HFFc6 (cell line): Measurements from ENCODE around the gene RAD51. TPM values are rescaled to one million over a fixed set of nuclear protein-coding genes. Genes with fewer than 3 reads are reported as not detected.
"Not testable (repeated sequence)": the region's sequence is repeated elsewhere in the genome, so short reads cannot be mapped to it uniquely, and the experiment has no call there.

Experiments
- DNase-seq: peaks from one replicate; pipeline ENCODE4 v3.0.0-alpha.2; 2018
- H3K27ac Mint-ChIP-seq: 2 replicates; pipeline ENCODE4 v1.8.0; 2020; ENCODE audit warnings: mild to moderate bottlenecking, mixed read lengths
- H3K27me3 Mint-ChIP-seq: 2 replicates; pipeline ENCODE4 v1.8.0; 2021; ENCODE audit warnings: mild to moderate bottlenecking, moderate library complexity, mixed read lengths; ENCODE audit not compliant: insufficient read depth
- H3K36me3 Mint-ChIP-seq: 2 replicates; pipeline ENCODE4 v1.8.0; 2021; ENCODE audit warnings: low read depth, mixed read lengths
- H3K4me1 Mint-ChIP-seq: 2 replicates; pipeline ENCODE4 v1.8.0; 2020; ENCODE audit warnings: low read depth, mixed read lengths
- H3K4me3 Mint-ChIP-seq: 2 replicates; pipeline ENCODE4 v1.8.0; 2020; ENCODE audit warnings: mild to moderate bottlenecking, moderate library complexity, mixed read lengths
- H3K9me3 Mint-ChIP-seq: 2 replicates; pipeline ENCODE4 v1.8.0; 2020; ENCODE audit warnings: mild to moderate bottlenecking, mixed read lengths
- total RNA-seq, 6 experiments: library from RNA; stranded (reverse); fragmentation: NEBNext Ultra II Directional; extraction: Animal tissue kit (Norgen Biotek cat#: 25700); gene quantifications; 2 replicates in 1 of 6; 3 replicates in 5 of 6; pipeline ENCODE4 v1.2.3, GENCODE V29; 2021
- TF ChIP-seq, protein P1 (sequence below): fragments of 200-600 bp; sonication (generic); IDR thresholded peaks from 2 replicates; pipeline ENCODE4 v1.5.0; 2021; ENCODE audit warnings: antibody characterized with exemption, mild to moderate bottlenecking

RAD51 gene
- total RNA-seq, 6 experiments from 2014 or later, result 8.2 to 15.9 (median 12.1) TPM

- H3K9me3 Mint-ChIP-seq, result no peaks in the 10 kb centered on the region
- no peaks in the 10 kb centered on the region for H3K27me3 Mint-ChIP-seq
- H3K4me1 Mint-ChIP-seq, result peaks cover 7% of the 10 kb centered on the region
- H3K27ac Mint-ChIP-seq, result no peak overlapping the region
- DNase-seq, result no peak
- H3K4me3 Mint-ChIP-seq, result no peak overlapping the region
- no peaks in the 10 kb centered on the region for H3K36me3 Mint-ChIP-seq
- TF ChIP-seq, protein P1, sequence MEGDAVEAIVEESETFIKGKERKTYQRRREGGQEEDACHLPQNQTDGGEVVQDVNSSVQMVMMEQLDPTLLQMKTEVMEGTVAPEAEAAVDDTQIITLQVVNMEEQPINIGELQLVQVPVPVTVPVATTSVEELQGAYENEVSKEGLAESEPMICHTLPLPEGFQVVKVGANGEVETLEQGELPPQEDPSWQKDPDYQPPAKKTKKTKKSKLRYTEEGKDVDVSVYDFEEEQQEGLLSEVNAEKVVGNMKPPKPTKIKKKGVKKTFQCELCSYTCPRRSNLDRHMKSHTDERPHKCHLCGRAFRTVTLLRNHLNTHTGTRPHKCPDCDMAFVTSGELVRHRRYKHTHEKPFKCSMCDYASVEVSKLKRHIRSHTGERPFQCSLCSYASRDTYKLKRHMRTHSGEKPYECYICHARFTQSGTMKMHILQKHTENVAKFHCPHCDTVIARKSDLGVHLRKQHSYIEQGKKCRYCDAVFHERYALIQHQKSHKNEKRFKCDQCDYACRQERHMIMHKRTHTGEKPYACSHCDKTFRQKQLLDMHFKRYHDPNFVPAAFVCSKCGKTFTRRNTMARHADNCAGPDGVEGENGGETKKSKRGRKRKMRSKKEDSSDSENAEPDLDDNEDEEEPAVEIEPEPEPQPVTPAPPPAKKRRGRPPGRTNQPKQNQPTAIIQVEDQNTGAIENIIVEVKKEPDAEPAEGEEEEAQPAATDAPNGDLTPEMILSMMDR, result no peak
Observed at GRCh38 chr15:40680151-40680550, 14.8 kb upstream of the RAD51 start.

GRCh38 chr15:40680959-40681358 lies 14.0 kb upstream of the RAD51 start:
- H3K36me3 Mint-ChIP-seq, H3K4me1 Mint-ChIP-seq, H3K9me3 Mint-ChIP-seq, H3K27ac Mint-ChIP-seq, H3K27me3 Mint-ChIP-seq, DNase-seq, H3K4me3 Mint-ChIP-seq: not testable (repeated sequence)

DNA sequence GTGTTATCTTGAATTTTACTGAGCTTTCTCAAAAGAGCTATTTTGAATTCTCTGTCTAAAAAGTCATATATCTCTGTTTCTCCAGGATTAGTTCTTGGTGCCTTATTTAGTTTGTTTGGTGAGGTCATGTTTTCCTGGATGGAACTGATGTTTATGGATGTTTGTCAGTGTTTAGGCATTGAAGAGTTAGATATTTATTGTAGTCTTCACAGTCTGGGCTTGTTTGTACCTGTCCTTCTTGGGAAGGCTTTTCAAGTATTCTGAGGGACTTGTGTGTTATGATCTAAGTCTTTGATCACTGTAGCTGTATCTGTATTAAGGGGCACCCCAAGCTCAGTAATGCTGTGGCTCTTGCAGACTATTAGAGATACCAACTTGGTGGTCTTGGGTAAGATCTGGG lies 10.6 kb upstream of the RAD51 start:
- peaks cover 6% of the 10 kb centered on the region; the same call in 1 of the 2 replicates for H3K36me3 Mint-ChIP-seq
- H3K4me1 Mint-ChIP-seq, result peaks cover 1% of the 10 kb centered on the region
- TF ChIP-seq, protein P1, result no peak
- H3K27me3 Mint-ChIP-seq, result no peaks in the 10 kb centered on the region; the same call in 1 of the 2 replicates
- DNase-seq, result no peak
- H3K9me3 Mint-ChIP-seq, result no peaks in the 10 kb centered on the region
- no peak overlapping the region for H3K27ac Mint-ChIP-seq
- no peak overlapping the region for H3K4me3 Mint-ChIP-seq

GRCh38 chr15:40685376-40685775 lies 9.6 kb upstream of the RAD51 start:
- no peaks in the 10 kb centered on the region for H3K9me3 Mint-ChIP-seq
- H3K27me3 Mint-ChIP-seq, result no peaks in the 10 kb centered on the region; the same call in 1 of the 2 replicates
- H3K27ac Mint-ChIP-seq, result no peak overlapping the region; the same call in 1 of the 2 replicates
- TF ChIP-seq, protein P1, result no peak
- no peak for DNase-seq
- H3K36me3 Mint-ChIP-seq, result peaks cover 6% of the 10 kb centered on the region; the same call in 1 of the 2 replicates
- no peak overlapping the region for H3K4me3 Mint-ChIP-seq
- peaks cover 8% of the 10 kb centered on the region for H3K4me1 Mint-ChIP-seq

DNA sequence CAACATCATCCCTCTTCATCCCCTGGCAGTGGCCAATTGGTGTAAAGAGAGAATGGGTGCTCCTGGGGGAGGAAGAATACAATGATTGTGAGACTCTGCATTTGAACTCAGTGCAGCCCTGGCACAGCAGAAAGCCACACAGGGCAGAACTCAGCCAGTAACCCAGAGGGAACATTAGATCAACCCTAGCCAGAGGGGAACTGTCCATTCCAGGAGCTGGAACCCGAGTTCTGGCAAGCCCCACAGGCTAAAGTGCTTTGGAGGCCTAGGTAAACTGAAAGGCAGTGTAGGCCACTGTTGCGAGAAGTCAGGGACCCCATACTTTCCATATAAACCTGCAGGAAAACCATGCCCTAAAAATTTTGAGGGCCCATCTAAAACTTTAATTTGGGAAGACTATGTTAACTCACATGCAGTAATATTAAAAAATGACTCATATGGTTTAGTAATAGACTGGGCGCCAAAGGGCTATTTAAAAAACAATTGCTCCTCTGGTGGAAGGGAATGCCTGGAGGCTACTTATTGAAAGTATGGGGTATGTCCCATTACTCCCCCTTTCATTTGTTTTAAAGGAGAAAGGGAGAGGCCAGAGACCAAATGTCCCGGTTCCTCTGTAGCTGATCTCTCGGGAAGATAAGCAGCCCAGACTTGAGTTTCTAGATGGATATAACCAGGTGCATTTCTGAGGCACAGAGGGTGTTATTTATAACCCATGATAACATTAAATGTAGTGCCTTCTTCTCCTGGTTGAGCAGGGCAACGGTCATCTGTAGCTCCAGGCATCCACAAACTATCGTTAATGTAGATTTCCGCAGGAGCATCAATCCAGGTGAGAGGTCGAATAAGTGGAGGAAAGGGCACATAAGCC lies 5.8 kb upstream of the RAD51 start:
- H3K27me3 Mint-ChIP-seq, result no peaks in the 10 kb centered on the region; the same call in 1 of the 2 replicates
- no peak overlapping the region for H3K4me3 Mint-ChIP-seq
- no peak for DNase-seq
- peaks cover 11% of the 10 kb centered on the region for H3K36me3 Mint-ChIP-seq
- no peaks in the 10 kb centered on the region; the same call in 1 of the 2 replicates for H3K9me3 Mint-ChIP-seq
- H3K27ac Mint-ChIP-seq, result no peak overlapping the region
- peaks cover 13% of the 10 kb centered on the region for H3K4me1 Mint-ChIP-seq
- TF ChIP-seq, protein P1, result no peak

DNA sequence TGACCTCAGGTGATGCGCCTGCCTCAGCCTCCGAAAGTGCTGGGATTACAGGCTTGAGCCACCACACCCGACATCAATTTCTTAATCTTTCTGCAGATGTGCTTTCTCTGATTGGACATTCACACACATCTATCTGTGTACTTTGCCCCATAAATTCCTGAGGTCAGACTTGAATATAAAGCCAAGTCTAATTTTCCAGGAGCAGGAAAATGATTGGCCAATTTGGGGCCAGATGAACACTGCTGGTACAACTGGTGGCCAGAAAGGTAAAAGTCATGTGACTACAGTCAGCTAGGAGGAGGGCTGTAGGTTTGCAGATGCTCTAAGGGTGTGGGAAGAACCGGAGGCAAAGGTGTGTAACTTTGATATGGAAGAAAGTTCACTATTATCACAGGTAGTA lies 3.2 kb upstream of the RAD51 start:
- Mint-ChIP-seq H3K4me1 (peaks cover 22% of the 10 kb centered on the region), H3K36me3 (peaks cover 14% of the 10 kb centered on the region), H3K27ac (no peak overlapping the region), H3K27me3 (no peaks in the 10 kb centered on the region; the same call in none of the 2 replicates), H3K9me3 (peaks cover 3% of the 10 kb centered on the region; the same call in 1 of the 2 replicates), H3K4me3 (no peak overlapping the region)
- TF ChIP-seq, protein P1, result no peak
- no peak for DNase-seq
